AG04450 (cell line): ENCODE measurements around the gene SLPI. TPM values are rescaled to one million over a fixed set of nuclear protein-coding genes. Genes with fewer than 3 reads are reported as not detected.

Source experiments
- polyA plus RNA-seq: library from polyadenylated mRNA; depleted of rRNA; stranded (reverse); fragments of >200 nt; gene quantifications from 2 replicates; pipeline ENCODE4 v1.2.3, GENCODE V29; 2011; rRNA removed

SLPI gene
- polyA plus RNA-seq, 1 experiment, result not detected

Other genes with a start within 250 kb of the SLPI start
- gene KCNS1, start 153.4 kb downstream of the SLPI start, polyA plus RNA-seq, result 0.30 and 0.31 TPM in 2 replicates
- gene WFDC5, start 139.4 kb downstream of the SLPI start, polyA plus RNA-seq, result not detected in 2 replicates
- gene WFDC12, start 130.1 kb downstream of the SLPI start, polyA plus RNA-seq, result not detected in 2 replicates
- not detected in 2 replicates for gene PI3, start 79.7 kb downstream of the SLPI start, polyA plus RNA-seq
- not detected in 2 replicates for gene SEMG1, start 47.5 kb downstream of the SLPI start, polyA plus RNA-seq
- gene SEMG2, start 33.2 kb downstream of the SLPI start, polyA plus RNA-seq, result not detected in 2 replicates
- not detected in 2 replicates for gene RBPJL, start 52.3 kb upstream of the SLPI start, polyA plus RNA-seq
- gene MATN4, start 53.7 kb upstream of the SLPI start, polyA plus RNA-seq, result 0.04 TPM in 1 of 2 replicates, not detected in the other
- gene SDC4, start 93.9 kb upstream of the SLPI start, polyA plus RNA-seq, result 177 and 204 TPM in 2 replicates
- gene SYS1, start 108.6 kb upstream of the SLPI start, polyA plus RNA-seq, result 25.1 and 33.4 TPM in 2 replicates
- gene TP53TG5, start 123.8 kb upstream of the SLPI start, polyA plus RNA-seq, result not detected in 2 replicates
- gene DBNDD2, start 153.7 kb upstream of the SLPI start, polyA plus RNA-seq, result 12.8 and 13.8 TPM in 2 replicates
- gene PIGT, start 161.6 kb upstream of the SLPI start, polyA plus RNA-seq, result 114 and 140 TPM in 2 replicates
- gene WFDC2, start 215.2 kb upstream of the SLPI start, polyA plus RNA-seq, result not detected in 2 replicates